Mammary epithelial cell (primary cell): ENCODE data around the gene NRXN2.

Source experiments
- CTCF ChIP-seq, 2 donors: IDR thresholded peaks in 1 of 2; conservative IDR thresholded peaks in 1 of 2; 2 replicates each; pipeline ENCODE4 v1.5.1; 2011 to 2012; ENCODE audit warnings: inconsistent platforms in 2 of 2, low read length in 2 of 2, mild to moderate bottlenecking in 2 of 2, control low read depth in 1 of 2, low read depth in 1 of 2; ENCODE audit not compliant: insufficient read depth in 1 of 2; ENCODE audit errors: extremely low read depth in 1 of 2
- EZH2 ChIP-seq: IDR thresholded peaks from 2 replicates; pipeline ENCODE4 v1.6.1; 2012; ENCODE audit warnings: low read length, inconsistent platforms, borderline replicate concordance

- TF ChIP-seq EZH2 (no peak), CTCF (conservative IDR thresholded peaks at IDR 0.05 in 1 of 2, IDR thresholded peaks at IDR 0.05 in 1 of 2; ENCODE audit: extremely low read depth in 1 of 2, insufficient read depth in 1 of 2, low read depth in 1 of 2, low read length in 2 of 2) (no peak)
Measured at GRCh38 chr11:64754919-64755662, 32.1 kb upstream of the NRXN2 start.
